Midbrain (tissue), 1 donor: ENCODE data around the gene CACNA1C.

ENCODE experiments used
- DNase-seq: peaks from one replicate; lab custom pipeline; 2025; lab: John Stamatoyannopoulos, UW

The CACNA1C gene

DNA sequence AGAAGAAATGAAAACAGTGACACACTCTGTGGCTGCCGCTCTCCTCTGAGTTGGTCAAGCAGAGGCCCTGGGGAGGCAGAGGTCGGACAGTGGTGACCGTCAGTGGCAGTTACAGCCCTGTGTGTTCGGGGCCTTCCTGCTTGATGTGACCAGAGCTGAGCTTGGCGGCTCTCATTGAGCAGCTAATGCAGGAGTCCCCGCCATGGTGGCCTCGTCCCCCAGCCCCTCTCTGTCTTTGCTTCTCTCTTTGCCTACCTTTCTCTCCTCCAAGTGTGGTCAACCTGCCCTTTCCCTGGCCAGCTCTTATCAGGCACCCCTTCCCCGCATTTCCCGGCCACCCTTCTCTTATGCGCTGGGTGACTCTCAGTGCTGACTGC lies 362.8 kb downstream of the CACNA1C start:
- no peak for DNase-seq

DNA sequence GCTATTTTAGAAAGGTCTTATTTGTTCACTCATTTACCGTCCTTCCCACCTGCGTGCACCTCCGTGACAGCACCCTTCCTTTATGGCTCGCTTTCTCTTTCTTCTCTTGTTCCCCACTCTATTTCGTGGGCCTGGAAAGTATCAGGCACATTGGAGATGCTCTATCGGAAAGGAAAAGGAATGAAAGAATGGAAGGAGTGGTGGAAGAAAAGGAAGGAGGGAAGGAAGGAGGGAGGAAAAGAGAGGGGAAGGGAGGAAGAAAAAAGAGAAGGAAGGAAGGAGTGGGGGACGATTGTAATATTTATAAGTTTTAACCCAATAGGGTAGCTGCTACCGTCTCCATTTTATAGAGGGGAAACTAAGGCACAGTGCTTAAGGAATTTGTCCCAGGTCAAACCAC lies 363.4 kb downstream of the CACNA1C start:
- DNase-seq = no peak

DNA sequence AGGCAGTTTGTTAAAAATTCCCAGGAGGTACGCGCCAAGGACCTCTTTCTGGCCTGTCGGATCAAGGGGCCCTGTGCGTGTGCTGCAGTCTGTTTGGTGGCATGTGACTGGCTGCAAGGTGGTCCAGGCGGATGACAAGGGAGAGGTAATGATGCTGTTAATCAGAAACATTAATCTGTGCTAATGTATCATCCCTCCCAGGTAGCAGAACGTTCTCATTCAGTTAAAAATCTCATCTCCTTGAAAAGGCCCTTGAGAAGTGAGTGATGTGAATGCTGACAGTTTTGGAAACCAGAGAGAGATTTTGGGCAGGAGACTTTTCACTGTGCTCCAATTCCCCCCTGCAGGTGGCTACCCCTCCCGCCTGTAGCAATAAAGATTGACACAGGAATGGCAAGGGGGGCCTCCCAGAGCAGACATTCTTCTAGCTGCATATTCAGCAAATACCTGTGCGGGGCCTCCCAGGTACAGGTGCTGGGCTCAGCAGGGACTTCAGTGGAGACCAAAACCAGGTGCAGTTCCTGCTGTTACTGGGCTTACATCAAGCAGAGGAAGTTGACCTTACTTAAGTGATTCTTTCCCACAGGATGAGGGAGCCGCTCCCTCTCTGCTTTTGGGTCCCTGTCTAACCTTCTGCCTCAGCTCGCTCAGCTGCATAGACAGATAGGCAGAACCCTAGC lies 364.8 kb downstream of the CACNA1C start:
- no peak for DNase-seq

DNA sequence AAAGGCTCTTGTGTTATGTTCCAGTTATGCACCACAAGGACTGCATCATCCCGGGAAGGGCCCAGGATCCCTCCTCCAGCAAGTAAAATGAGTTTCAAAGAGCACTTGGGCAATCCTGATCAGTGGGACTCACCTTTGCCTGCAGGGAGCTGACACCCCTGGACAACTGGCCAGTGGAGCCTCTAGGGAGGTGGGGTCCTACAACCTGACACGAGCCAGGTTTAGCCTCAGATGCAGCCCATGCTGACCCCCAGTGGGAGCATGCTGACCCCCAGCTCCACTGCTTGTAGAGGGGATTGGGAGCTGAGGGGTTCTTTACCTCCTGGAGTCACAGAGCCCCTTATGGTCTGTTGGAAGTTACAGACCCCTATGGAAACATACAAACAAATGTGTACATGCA lies 365.8 kb downstream of the CACNA1C start:
- no peak for DNase-seq

DNA sequence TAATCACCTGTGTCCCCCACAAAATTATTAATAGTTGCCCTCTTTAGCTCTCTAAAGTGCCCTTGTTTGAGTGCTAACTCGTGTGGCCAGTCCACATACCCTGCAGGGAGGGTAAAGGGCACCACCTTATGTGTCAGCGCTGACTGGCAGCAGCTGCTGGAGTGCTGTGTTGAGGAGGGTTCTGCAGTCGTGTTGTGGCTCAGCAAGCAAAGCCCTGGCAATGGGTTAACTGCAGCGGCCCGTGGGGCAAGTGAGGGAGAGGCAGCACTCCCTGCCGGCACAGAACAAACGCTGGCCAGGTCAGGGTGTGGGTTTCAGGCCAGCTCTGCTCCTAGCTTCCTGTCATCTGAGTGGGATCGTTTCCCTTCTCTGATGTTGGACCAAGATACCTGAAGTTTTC lies 369.8 kb downstream of the CACNA1C start:
- DNase-seq = no peak

DNA sequence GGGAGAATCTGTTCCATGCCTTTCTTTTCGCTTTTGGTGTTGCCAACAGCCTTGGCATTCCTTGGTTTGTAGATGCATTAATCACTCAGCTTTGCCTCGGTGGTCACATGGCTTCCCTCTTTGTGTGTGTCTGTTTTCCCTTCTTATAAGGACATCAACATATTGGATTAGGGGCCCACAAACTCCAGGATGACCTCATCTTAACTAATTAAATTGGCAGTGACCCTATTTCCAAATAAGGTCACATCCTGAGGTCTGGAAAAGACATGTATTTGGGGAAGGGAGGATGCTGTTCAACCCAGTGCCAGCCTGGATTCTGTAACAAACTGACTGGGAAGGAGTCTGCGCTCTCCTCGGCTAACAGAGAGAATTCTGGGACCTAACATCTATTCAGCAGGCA lies 376.2 kb downstream of the CACNA1C start:
- DNase-seq = no peak

DNA sequence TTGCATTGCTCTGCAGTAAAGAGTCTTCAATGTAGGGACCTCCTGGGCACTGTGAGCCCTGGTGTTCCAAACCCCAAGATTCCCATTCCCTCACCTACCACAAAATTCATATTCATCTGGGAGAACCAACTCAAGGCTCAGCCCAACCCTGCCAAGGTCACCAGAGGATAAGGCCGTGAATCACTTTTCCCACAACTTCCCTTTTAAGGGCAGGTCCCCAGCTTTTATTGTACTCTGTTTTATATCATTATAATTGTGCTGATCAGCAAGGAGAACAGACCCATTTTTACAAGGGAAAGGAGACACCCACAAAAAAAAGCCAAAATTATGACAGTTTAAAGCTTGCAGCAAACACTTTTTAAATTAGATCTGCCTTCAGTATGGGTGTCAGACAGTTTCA lies 379.0 kb downstream of the CACNA1C start:
- DNase-seq = no peak

DNA sequence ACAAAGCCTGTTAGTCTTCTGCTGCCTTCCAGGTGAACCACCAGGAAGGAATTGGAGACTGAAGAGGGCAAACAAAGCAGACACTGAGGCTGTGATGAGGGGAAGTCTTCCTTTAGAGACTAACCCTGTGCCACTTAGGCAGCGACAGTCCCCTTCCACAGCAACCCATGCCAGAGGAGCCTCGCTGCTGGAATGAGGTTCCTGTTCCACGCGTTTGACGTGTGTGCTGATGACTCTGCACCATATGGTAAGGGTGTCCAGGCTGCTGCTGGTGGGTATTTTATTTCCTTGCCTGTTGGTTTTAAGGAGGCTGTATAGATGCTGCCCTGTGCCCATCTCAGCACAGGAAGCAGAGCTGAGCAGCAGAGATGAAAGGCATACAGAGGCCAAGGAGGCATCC lies 380.1 kb downstream of the CACNA1C start:
- no peak for DNase-seq

DNA sequence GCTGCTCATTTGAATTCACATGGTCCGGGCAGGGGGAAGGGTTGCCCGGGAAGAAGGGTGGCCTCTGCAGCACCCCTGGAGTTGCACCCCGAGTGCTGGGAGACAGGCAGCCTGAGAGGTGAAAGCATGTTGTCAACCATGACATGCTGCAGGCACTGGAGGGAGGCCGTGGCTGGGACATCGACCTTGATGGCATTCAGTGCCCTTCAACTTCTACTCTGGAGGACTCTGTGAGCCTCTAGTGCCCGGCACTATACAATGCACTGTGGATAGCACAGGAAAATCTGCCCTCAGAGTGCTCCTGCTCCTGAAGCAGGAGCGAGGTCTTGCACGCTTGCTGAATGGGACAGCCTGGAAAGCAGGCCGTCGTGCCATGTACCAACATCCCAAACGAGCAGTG lies 382.7 kb downstream of the CACNA1C start:
- DNase-seq = no peak

DNA sequence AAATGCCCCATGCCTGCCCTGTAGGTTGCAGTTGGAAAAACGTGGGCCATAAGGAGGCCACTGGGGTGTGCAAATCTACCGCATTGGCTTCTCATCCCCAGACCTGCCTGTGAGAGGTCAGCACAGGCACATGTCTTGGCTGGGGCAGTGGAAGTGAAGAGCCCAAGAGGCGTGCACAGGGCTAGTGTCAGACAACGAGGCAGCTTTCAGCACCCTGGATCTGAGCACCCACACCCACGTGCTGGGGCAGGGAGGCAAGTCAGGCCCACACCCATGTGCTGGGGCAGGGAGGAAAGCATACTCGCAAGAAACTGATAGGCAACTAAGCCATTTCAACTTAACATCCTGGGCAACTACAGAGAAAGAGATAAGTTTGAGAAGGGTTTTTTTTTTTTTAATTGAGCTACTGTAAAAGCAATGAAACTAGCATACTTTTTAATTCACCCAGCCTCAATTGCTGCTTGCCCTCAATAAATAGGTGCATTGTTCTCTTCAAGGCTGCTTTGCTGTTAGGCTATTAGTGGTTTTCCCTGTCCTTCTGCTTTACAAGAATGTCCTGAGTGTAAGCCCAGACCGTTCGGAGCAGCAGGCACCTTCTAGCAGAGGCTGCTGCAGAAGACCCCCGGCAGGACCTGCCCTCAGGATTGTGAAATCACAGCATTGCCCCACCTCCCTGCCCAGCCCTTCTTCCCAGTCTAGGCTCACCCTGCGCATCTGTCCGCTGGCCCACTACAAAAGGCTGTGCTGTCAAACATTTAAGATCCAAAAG lies 386.7 kb downstream of the CACNA1C start:
- no peak for DNase-seq

DNA sequence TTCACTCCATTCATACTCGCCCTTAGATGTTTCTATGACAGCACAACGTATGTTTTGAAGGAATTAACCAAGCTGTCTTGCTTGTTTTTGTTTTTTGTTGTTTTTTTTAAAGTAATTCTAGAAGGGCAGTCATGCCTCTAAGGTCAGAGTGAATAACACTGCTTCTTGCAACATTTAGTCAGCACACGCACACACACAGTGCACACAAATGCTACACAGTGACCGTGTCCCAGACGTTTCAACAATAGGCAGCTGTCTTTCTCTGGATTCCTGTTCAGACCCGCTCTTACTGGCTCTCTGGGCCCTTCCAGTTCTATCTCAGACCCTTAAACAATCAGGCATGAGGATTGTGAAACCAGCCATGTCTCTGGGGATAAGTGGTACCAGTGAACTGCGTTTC lies 391.0 kb downstream of the CACNA1C start:
- DNase-seq = no peak

DNA sequence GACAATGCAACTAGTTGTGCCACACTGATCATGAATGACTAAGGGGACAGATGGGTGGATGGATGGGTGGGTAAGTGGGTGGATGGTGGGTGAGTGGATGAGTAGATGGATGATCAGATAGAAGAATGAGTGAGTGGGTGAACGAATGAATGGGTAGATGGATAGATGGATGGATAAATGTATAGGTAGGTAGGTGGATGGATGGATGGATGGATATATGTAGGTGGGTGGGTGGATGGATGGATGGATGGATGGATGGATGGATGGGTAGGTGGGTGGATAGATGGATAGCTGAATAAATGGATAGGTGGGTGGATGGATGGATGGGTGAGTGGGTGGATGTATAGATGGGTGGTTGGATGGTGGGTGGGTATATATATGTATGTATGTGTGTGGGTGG lies 393.2 kb downstream of the CACNA1C start:
- DNase-seq = no peak

DNA sequence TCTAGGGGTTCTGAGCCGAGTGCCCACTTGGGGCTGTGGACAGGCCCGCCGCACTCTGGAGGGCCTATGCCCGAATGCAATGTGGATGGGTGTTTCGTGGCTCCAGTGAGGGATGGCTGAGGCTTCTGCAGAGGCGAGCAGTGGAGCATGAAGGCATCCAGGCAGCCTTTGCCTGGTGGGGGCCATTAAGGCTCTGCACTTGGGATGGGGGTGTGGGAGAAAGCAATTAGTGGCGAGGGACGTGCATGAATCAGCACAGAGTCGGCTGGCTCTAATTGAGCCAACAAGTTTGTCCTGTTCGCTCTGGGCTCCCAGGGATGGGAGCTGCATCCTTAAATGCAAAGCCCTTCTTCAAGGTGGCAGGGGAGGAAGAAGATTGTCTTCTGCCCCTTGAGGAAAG lies 395.1 kb downstream of the CACNA1C start:
- DNase-seq = no peak

DNA sequence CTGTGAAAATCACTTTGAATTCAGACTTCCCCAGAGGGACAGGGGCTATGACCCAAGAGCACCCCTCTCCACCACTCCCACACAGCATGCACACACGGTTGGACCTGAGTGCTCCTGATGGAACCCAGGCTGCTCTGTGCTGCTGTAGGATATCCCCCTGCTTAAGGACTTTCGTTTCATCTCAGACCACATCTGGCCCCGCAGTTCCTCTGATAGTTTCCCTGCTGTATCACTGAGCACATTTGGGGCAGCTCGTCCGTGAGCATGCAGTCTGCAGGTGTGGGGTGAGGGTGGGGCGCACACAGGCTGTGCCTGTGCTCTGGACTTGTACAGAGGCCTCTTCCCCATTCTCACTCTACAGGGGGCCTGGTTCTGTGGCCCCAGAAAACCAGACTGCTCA lies 396.8 kb downstream of the CACNA1C start:
- no peak for DNase-seq

DNA sequence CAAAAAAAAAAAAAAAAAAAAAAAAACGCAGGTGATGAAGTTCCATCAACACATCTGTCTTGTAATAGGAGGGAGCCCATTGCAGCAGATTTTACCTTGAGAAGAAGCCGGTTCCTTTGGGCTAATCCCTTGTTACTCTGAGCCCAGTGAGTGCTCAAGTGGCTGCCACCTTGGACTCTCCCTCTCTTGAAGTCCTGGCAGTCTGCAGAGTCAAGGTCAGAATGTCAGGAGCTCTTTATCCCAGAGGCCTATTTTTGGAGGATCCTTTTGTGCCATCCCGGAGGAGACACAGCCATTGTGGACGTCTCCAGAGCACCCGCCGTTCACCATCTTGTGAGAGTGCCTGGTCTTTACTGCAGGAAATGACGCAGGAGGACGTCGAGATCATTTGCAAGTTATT lies 397.8 kb downstream of the CACNA1C start:
- no peak for DNase-seq

DNA sequence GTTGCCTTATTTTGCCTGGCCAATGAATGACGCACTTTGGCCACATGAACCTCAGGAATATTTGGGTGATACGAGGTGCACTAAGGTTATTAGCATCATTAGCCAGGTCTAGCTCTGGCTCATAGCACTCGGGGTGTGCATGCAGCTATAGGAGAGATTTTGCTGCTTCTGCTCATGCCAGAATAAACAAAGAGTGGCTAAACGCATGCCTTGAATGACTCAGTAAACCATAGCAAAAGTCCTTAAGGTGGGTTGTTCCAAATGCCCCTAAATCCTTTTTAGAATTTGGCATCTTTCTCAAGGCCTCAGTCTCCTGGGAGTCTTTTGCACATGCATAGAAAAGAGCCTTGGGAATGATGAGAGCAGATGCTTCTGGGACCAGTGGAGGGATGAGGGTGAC lies 398.2 kb downstream of the CACNA1C start:
- no peak for DNase-seq

DNA sequence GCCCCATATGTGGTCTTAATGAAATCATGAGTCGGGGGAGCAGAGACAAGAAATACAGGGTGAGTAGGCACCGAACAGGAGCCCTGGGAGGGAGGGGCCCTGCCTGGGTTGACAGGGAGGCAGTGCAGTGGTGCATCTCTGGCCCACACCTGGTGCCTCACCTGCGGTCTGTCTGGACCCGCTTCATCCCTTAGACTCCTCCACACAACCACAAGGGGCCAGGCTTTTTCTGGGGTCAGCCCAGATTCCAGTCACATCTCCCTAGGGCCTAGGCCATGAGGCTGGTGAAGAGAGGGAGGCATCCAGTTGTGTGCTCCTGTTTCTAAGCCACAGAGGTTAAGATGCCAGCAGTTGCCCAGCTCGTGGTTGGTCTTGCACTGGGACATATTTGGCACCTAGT lies 398.7 kb downstream of the CACNA1C start:
- no peak for DNase-seq

DNA sequence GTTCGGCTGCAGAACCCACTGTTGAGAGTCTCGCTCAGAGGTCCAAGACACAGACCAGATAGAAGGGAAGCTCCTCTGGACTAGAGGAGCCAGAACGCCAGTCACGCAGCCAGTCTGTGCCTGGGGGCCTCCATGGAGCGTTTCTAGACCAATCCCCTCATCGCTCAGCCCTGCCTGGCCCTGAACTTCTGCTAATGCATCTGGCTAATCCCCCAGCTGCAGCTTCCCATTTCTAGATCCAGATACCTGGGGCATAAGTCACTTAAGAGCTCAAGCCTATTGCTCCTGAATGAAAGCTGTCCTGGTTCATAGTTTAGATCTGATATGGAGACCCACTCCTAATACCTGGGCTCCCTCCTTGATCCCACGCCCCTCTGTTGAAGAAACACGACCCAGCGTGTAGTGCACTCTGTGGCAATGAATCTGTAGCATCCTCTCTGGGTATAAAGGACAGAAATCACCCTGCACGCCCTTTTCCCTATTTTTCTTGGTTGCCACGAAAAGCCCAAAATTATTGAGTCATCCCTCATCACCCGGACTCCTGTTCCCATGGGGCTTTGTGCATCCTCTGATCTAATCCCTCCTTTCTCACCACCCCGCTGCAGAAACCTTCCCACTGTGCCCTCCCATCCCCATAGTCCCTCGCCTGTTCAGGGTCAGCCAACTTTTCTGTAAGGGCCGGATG lies 400.4 kb downstream of the CACNA1C start:
- no peak for DNase-seq

DNA sequence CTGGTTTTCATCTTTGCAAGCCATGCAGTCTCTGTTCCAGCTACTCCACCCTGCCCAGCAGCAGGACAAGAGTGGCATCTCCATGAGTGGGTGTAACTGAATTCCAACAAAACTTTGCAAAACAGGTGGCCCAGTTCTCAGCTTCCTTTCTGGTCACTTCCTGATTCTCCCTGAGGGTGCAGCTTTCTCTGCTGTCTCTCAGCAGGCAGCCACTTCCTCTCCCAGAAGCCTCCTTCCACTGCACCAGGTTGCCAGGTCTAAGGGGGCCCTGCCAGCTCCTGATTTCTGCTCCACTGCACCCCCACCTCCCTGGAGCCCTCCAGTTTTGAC lies 400.9 kb downstream of the CACNA1C start:
- no peak for DNase-seq

DNA sequence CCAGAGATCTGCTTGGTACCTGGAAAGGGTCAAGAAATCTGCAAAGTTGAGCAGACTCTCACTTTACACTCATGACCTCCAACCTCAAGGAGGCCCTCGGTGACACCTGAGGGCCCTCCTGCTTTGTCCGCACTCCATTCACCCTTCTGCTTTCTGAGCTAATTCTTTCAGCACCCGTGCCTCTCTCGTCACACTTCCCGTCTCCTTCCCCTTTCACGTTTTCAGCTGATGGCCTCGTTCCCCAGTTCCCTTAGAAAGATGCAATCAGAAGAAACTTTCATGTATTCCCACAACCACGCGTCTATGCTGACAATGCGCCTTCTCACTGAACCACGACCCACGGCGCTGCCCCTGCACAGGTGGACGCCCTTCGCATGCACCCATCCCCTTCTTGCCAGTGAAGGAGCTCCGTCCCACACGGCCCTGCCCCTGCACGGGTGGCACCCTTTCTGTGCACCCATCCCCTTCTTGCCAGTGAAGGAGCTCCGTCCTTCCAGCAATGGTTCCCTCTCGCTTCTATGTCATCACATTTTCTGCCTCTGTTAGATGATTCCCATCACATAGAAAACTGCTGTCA lies 401.9 kb downstream of the CACNA1C start:
- DNase-seq = no peak

DNA sequence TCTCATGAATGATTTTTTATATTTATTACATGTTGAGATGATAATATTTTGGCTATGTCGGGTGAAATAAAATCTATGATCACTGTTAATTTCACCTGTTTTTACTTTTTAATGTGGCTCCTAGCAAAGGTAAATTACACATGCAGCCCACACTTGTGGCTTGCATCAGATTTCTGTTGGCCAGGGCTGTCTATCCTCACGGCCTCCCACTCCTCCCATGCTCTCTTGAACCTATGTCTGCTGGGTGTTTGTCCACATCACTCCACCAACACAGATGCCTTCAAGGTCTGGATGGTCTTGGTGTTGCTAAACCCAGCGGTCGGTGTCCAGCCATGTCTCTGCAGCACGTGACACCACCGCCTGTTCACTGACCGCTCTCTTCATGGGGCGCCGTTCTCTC lies 402.6 kb downstream of the CACNA1C start:
- DNase-seq = no peak

DNA sequence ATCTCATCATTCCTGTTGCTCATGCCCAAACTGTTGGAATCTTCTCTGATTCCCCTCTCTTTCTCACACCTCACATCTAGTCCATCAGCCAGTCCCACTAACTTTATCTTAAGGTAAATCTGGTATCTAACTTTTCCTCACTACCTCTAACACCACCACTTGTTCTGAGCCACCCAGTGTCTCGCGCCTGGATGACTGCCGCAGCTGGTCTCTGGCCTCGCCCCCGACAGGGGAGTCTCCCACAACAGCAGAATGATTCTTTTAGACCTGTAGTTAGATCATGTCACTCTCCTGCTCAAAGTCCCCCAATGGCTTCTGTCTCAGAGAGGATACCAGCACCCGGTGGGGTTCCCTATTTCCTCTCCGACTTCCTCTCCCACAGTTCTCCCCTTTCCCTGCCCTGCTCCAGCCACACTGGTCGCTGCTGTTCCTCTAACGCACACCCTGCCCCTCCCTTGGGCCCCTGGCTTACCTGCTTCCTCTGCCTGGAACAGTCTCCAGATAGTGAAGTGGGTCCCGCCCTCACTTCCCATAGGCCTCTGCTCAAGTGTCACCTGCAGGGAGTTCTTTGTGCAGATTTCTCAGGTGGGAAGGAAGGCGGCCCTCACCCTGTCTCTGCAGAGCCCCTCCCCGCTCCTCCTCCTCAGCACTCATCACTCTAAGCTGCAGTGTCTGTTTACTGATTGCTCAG lies 403.5 kb downstream of the CACNA1C start:
- no peak for DNase-seq

DNA sequence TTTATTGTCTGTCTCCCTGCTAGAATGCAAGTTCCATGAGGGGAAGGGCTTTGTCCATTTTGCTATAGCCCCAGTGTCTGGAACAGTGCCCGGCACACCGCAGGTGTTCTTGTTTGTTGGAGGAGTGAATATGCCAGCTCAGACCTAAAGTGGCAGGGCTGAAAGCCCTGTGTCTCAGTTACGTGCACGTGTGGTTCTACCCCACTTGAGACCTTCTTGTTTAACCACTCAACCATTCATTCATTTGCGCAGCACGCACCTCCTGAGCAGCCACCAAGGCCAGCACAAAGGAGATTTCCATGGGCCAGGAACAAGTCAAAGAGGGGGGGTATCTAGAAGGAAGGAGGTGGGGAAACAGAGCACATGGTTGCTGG lies 404.0 kb downstream of the CACNA1C start:
- DNase-seq = no peak
